Raji (cell line): ENCODE results near the gene MRPL39.

Source experiments
- POLR2A ChIP-seq: IDR thresholded peaks from 2 replicates; pipeline ENCODE4 v1.6.1; 2011; ENCODE audit warnings: low read depth, low read length, control low read depth; ENCODE audit not compliant: insufficient read depth

The MRPL39 gene

GRCh38 chr21:25626757-25627156 lies 19.5 kb upstream of the MRPL39 start:
- TF ChIP-seq POLR2A = no peak

GRCh38 chr21:25625036-25625435 lies 17.8 kb upstream of the MRPL39 start:
- no peak for TF ChIP-seq POLR2A

GRCh38 chr21:25624511-25624910 lies 17.2 kb upstream of the MRPL39 start:
- TF ChIP-seq POLR2A = no peak

GRCh38 chr21:25619198-25619597 lies 11.9 kb upstream of the MRPL39 start:
- TF ChIP-seq POLR2A = no peak

- TF ChIP-seq POLR2A = no peak
These were observed 8.6 kb upstream of the MRPL39 start for GRCh38 chr21:25615880-25616279.

- no peak for TF ChIP-seq POLR2A
These were observed 7.2 kb upstream of the MRPL39 start for GRCh38 chr21:25614441-25614840.

GRCh38 chr21:25608044-25608737 lies 910 bp upstream of the MRPL39 start:
- no peak for TF ChIP-seq POLR2A

GRCh38 chr21:25589887-25590286 lies 17.4 kb downstream of the MRPL39 start:
- no peak for TF ChIP-seq POLR2A

- no peak for TF ChIP-seq POLR2A
These were observed 20.5 kb downstream of the MRPL39 start for GRCh38 chr21:25586791-25587190.

- no peak for TF ChIP-seq POLR2A
These were observed 21.0 kb downstream of the MRPL39 start for GRCh38 chr21:25586326-25586725.

GRCh38 chr21:25584833-25585676 lies 22.2 kb downstream of the MRPL39 start:
- no peak for TF ChIP-seq POLR2A

GRCh38 chr21:25583370-25584130 lies 23.7 kb downstream of the MRPL39 start:
- no peak for TF ChIP-seq POLR2A

- TF ChIP-seq POLR2A = no peak
These were observed 24.4 kb downstream of the MRPL39 start for GRCh38 chr21:25582888-25583287.

GRCh38 chr21:25582164-25582790 lies 25.0 kb downstream of the MRPL39 start:
- no peak for TF ChIP-seq POLR2A

- no peak for TF ChIP-seq POLR2A
These were observed 25.7 kb downstream of the MRPL39 start for GRCh38 chr21:25581582-25581981.
